Omental fat pad (tissue), 4 donors: Measurements from ENCODE around the gene CAPZB. TPM values are rescaled to one million over a fixed set of nuclear protein-coding genes. Genes with fewer than 3 reads are reported as not detected.

Source experiments
- ATAC-seq: fragments of 150-250 bp; one replicate; pipeline ENCODE4 v1.9.1; 2016; ENCODE audit warnings: mild to moderate bottlenecking, moderate library complexity; ENCODE audit not compliant: low FRiP score
- DNase-seq: peaks from one replicate; pipeline ENCODE4 v3.0.0-alpha.2; 2019; ENCODE audit warnings: low spot score
- CTCF ChIP-seq, 3 donors: fragments of 450-650 bp; IDR thresholded peaks; one replicate each; pipeline ENCODE4 v1.5.1; 2016 to 2017; ENCODE audit warnings: antibody characterized with exemption in 3 of 3, mild to moderate bottlenecking in 3 of 3, moderate library complexity in 2 of 3
- total RNA-seq, 4 donors: library from RNA; depleted of rRNA; stranded (reverse); fragments of >200 nt; gene quantifications; one replicate each; pipeline ENCODE4 v1.1.0, GENCODE V29; 2016

Gene CAPZB
- total RNA-seq, 4 donors from 2014 or later, result 98.0 to 130 (median 120) TPM

- no peak for DNase-seq
- no peak for TF ChIP-seq CTCF (IDR thresholded peaks at IDR 0.05)
- no peak for ATAC-seq
These were observed 7.8 kb downstream of the CAPZB start for GRCh38 chr1:19477284-19478249.

GRCh38 chr1:19476450-19477190 lies 8.7 kb downstream of the CAPZB start:
- TF ChIP-seq CTCF (IDR thresholded peaks at IDR 0.05), result no peak
- no peak for DNase-seq
- ATAC-seq, result no peak

- no peak for ATAC-seq
- no peak for TF ChIP-seq CTCF (IDR thresholded peaks at IDR 0.05)
- no peak for DNase-seq
These were observed 10.0 kb downstream of the CAPZB start for GRCh38 chr1:19475296-19475695.

- no peak for TF ChIP-seq CTCF (IDR thresholded peaks at IDR 0.05)
- DNase-seq, result no peak
- ATAC-seq, result no peak
These were observed 13.2 kb downstream of the CAPZB start for GRCh38 chr1:19472174-19472573.

GRCh38 chr1:19469004-19469403 lies 16.3 kb downstream of the CAPZB start:
- no peak for ATAC-seq

GRCh38 chr1:19468397-19468956 lies 16.9 kb downstream of the CAPZB start:
- no peak for DNase-seq
- no peak for ATAC-seq
- TF ChIP-seq CTCF (IDR thresholded peaks at IDR 0.05), result no peak

More at GRCh38 chr1:19469004-19469403, 16.3 kb downstream of the CAPZB start:
- DNase-seq, result no peak
- no peak for TF ChIP-seq CTCF (IDR thresholded peaks at IDR 0.05)
